ENCODE measurements around the gene NAV3. TPM values are rescaled to one million over a fixed set of nuclear protein-coding genes. Genes with fewer than 3 reads are reported as not detected.

The NAV3 gene
- total and polyA plus RNA-seq, 9 of the 15 experiments (the other 6 are each of a cell fraction or from before 2014, with no cell fraction given) = 0.04 TPM; not detected in 8

DNA sequence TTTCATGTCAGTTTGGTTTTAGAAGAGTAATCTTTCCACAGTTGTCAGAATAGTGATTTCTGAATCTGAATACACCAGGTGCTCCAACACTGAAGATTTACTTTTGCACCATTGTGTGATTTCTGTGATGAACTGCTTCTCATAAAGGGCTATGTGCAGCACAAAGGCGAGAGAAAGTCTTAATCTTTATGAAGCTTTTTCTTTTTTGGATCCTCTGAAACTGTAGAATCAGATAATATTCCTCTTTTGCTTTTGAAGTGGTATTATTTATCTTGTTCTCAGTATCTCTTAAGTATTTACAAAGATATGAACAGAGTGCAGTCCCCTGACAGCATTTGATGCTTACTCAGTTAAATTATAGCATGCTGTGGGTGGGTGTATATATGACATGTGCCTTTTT, 207.8 kb downstream of the NAV3 start (continued):
- TF ChIP-seq CEBPG (CRISPR knock-in tag; IDR thresholded peaks at IDR 0.05) = no peak
- no peak for TF ChIP-seq CEBPG (tag; conservative IDR thresholded peaks at IDR 0.05 in 1 of 2, IDR thresholded peaks at IDR 0.05 in 1 of 2)
- TF ChIP-seq, protein P1, sequence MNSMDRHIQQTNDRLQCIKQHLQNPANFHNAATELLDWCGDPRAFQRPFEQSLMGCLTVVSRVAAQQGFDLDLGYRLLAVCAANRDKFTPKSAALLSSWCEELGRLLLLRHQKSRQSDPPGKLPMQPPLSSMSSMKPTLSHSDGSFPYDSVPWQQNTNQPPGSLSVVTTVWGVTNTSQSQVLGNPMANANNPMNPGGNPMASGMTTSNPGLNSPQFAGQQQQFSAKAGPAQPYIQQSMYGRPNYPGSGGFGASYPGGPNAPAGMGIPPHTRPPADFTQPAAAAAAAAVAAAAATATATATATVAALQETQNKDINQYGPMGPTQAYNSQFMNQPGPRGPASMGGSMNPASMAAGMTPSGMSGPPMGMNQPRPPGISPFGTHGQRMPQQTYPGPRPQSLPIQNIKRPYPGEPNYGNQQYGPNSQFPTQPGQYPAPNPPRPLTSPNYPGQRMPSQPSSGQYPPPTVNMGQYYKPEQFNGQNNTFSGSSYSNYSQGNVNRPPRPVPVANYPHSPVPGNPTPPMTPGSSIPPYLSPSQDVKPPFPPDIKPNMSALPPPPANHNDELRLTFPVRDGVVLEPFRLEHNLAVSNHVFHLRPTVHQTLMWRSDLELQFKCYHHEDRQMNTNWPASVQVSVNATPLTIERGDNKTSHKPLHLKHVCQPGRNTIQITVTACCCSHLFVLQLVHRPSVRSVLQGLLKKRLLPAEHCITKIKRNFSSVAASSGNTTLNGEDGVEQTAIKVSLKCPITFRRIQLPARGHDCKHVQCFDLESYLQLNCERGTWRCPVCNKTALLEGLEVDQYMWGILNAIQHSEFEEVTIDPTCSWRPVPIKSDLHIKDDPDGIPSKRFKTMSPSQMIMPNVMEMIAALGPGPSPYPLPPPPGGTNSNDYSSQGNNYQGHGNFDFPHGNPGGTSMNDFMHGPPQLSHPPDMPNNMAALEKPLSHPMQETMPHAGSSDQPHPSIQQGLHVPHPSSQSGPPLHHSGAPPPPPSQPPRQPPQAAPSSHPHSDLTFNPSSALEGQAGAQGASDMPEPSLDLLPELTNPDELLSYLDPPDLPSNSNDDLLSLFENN (IDR thresholded peaks at IDR 0.05; ENCODE audit: low read depth in 2 of 2, low read length in 2 of 2) = no peak
- TF ChIP-seq, protein P2, sequence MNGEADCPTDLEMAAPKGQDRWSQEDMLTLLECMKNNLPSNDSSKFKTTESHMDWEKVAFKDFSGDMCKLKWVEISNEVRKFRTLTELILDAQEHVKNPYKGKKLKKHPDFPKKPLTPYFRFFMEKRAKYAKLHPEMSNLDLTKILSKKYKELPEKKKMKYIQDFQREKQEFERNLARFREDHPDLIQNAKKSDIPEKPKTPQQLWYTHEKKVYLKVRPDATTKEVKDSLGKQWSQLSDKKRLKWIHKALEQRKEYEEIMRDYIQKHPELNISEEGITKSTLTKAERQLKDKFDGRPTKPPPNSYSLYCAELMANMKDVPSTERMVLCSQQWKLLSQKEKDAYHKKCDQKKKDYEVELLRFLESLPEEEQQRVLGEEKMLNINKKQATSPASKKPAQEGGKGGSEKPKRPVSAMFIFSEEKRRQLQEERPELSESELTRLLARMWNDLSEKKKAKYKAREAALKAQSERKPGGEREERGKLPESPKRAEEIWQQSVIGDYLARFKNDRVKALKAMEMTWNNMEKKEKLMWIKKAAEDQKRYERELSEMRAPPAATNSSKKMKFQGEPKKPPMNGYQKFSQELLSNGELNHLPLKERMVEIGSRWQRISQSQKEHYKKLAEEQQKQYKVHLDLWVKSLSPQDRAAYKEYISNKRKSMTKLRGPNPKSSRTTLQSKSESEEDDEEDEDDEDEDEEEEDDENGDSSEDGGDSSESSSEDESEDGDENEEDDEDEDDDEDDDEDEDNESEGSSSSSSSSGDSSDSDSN (IDR thresholded peaks at IDR 0.05; ENCODE audit: borderline replicate concordance in 1 of 2, low read depth in 2 of 2, low read length in 2 of 2) = no peak
- TF ChIP-seq, protein P3, sequence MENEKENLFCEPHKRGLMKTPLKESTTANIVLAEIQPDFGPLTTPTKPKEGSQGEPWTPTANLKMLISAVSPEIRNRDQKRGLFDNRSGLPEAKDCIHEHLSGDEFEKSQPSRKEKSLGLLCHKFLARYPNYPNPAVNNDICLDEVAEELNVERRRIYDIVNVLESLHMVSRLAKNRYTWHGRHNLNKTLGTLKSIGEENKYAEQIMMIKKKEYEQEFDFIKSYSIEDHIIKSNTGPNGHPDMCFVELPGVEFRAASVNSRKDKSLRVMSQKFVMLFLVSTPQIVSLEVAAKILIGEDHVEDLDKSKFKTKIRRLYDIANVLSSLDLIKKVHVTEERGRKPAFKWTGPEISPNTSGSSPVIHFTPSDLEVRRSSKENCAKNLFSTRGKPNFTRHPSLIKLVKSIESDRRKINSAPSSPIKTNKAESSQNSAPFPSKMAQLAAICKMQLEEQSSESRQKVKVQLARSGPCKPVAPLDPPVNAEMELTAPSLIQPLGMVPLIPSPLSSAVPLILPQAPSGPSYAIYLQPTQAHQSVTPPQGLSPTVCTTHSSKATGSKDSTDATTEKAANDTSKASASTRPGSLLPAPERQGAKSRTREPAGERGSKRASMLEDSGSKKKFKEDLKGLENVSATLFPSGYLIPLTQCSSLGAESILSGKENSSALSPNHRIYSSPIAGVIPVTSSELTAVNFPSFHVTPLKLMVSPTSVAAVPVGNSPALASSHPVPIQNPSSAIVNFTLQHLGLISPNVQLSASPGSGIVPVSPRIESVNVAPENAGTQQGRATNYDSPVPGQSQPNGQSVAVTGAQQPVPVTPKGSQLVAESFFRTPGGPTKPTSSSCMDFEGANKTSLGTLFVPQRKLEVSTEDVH (IDR thresholded peaks at IDR 0.05; ENCODE audit: low read depth, partially characterized antibody) = no peak
- TF ChIP-seq, protein P4, sequence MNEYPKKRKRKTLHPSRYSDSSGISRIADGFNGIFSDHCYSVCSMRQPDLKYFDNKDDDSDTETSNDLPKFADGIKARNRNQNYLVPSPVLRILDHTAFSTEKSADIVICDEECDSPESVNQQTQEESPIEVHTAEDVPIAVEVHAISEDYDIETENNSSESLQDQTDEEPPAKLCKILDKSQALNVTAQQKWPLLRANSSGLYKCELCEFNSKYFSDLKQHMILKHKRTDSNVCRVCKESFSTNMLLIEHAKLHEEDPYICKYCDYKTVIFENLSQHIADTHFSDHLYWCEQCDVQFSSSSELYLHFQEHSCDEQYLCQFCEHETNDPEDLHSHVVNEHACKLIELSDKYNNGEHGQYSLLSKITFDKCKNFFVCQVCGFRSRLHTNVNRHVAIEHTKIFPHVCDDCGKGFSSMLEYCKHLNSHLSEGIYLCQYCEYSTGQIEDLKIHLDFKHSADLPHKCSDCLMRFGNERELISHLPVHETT (CRISPR knock-in tag; conservative IDR thresholded peaks at IDR 0.05 in 1 of 2, IDR thresholded peaks at IDR 0.05 in 1 of 2) = no peak
- TF ChIP-seq HEY1 (CRISPR knock-in tag; IDR thresholded peaks at IDR 0.05; ENCODE audit: borderline replicate concordance) = no peak
- no peak for TF ChIP-seq ZNF124 (CRISPR knock-in tag; IDR thresholded peaks at IDR 0.05)
- TF ChIP-seq TAF1 (IDR thresholded peaks at IDR 0.05; ENCODE audit: control insufficient read depth, extremely low read depth, insufficient read depth, low read length, severe bottlenecking) = no peak
- TF ChIP-seq ZNF445 (CRISPR knock-in tag; IDR thresholded peaks at IDR 0.05; ENCODE audit: low read depth) = no peak
- TF ChIP-seq KAT8 (IDR thresholded peaks at IDR 0.05; ENCODE audit: low read depth) = no peak
- TF ChIP-seq, protein P5, sequence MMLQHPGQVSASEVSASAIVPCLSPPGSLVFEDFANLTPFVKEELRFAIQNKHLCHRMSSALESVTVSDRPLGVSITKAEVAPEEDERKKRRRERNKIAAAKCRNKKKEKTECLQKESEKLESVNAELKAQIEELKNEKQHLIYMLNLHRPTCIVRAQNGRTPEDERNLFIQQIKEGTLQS (IDR thresholded peaks at IDR 0.05) = no peak
- TF ChIP-seq, protein P5 (CRISPR knock-in tag; conservative IDR thresholded peaks at IDR 0.05) = no peak
